SH-SY5Y (cell line): ENCODE measurements around the gene PPM1H.

Experiments used
- GATA2 ChIP-seq: IDR thresholded peaks from 2 replicates; pipeline ENCODE4 v1.6.1; 2011; ENCODE audit warnings: mild to moderate bottlenecking, low read depth, low read length
- GATA3 ChIP-seq: IDR thresholded peaks from 2 replicates; pipeline ENCODE4 v1.6.1; 2011; ENCODE audit warnings: low read depth, mild to moderate bottlenecking, low read length, moderate library complexity

GRCh38 chr12:62722971-62723680 lies 211.8 kb downstream of the PPM1H start:
- TF ChIP-seq GATA3 (no peak), GATA2 (no peak)
